SJSA1 (cell line): ENCODE data around the gene ACOT8. TPM values are rescaled to one million over a fixed set of nuclear protein-coding genes. Genes with fewer than 3 reads are reported as not detected.
"Not testable (repeated sequence)": the region's sequence is repeated elsewhere in the genome, so short reads cannot be mapped to it uniquely, and the experiment has no call there.

Experiments
- DNase-seq, 2 experiments: peaks; one replicate each; pipeline ENCODE4 v3.0.0-alpha.2; 2015 to 2020; ENCODE audit warnings: low spot score in 2 of 2, low read depth in 1 of 2
- H3K27ac ChIP-seq: fragments of 250-450 bp; sonication (Bioruptor Pico); 2 replicates; pipeline ENCODE4 v1.5.1; 2020; ENCODE audit warnings: mild to moderate bottlenecking, moderate library complexity
- H3K27me3 ChIP-seq: fragments of 250-450 bp; sonication (Bioruptor Pico); replicated peaks from 2 replicates; pipeline ENCODE4 v1.5.1; 2020; ENCODE audit warnings: mild to moderate bottlenecking, moderate library complexity
- H3K36me3 ChIP-seq: fragments of 250-450 bp; sonication (Bioruptor Pico); 2 replicates; pipeline ENCODE4 v1.5.1; 2020; ENCODE audit warnings: mild to moderate bottlenecking
- H3K4me1 ChIP-seq: fragments of 250-450 bp; sonication (Bioruptor Pico); replicated peaks from 2 replicates; pipeline ENCODE4 v1.6.1; 2021; ENCODE audit warnings: mild to moderate bottlenecking
- H3K4me3 ChIP-seq: fragments of 250-450 bp; sonication (Bioruptor Pico); 2 replicates; pipeline ENCODE4 v1.5.1; 2020; ENCODE audit warnings: mild to moderate bottlenecking
- H3K9me3 ChIP-seq: fragments of 250-450 bp; sonication (Bioruptor Pico); replicated peaks from 2 replicates; pipeline ENCODE4 v1.5.1; 2020; ENCODE audit warnings: mild to moderate bottlenecking
- total RNA-seq: library from RNA; depleted of rRNA; stranded (reverse); fragments of >200 nt; shearing (Covaris generic); gene quantifications from 2 replicates; pipeline ENCODE4 v1.2.3, GENCODE V29; 2014; rRNA removed

Gene ACOT8
- total RNA-seq = 41.8 and 56.3 TPM in 2 replicates

- H3K27ac ChIP-seq = 0 out of 2 replicates have a peak within 1 kb of the TSS, but pooled peaks have one; percentile 37
- peak within 1 kb of the TSS; percentile 64 for H3K4me3 ChIP-seq
- peaks cover 21% of the 10 kb centered on the region for H3K36me3 ChIP-seq
- no peaks in the 10 kb centered on the region for H3K9me3 ChIP-seq
- no peaks in the 10 kb centered on the region for H3K27me3 ChIP-seq
- H3K4me1 ChIP-seq = peaks cover 15% of the 10 kb centered on the region
- peak; percentile 99 for DNase-seq
These were observed at the start of gene ACOT8, which contains the start of gene ZSWIM3 for GRCh38 chr20:45857114-45857881. TSS of gene ACOT8 (minus strand) at chr20:45857392. CDS start at chr20:45857315, 77 bp downstream. TSS of gene ZSWIM3 (plus strand) at chr20:45857614. CDS start at chr20:45857826, 212 bp downstream.

DNA sequence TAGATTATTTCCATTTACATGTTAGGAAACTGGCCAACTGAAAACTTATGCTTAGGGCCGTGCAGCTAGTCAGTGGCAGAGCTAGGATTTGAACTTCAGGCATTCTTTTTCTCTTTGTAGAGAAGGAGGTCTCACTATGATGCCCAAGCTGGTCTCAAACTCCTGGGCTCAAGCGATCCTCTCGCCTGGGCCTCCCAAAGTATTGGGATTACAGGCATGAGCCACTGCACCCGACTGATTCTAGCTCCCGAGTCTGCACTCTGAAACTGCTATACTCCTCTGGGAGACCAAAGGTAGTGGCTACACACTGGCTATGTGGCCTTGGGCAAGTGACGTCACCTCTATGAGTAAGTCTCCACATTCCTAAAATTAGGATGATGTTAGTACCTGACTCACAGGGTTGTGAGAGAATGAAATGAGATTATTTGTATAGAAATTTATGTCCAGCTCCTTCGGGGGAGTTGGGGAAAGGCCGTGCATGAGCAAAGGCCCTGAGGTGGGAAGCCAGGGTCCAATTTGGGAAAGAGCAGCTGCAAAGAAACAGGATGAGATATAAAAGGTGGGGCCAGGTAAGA is 48.4 kb upstream of the ACOT8 start:
- DNase-seq = peak; percentile 33 to 64
- Histone ChIP-seq H3K27me3 (no peaks in the 10 kb centered on the region), H3K9me3 (no peaks in the 10 kb centered on the region), H3K36me3 (no peaks in the 10 kb centered on the region), H3K4me1 (peaks cover 9% of the 10 kb centered on the region), H3K27ac (no peak overlapping the region), H3K4me3 (no peak overlapping the region)

GRCh38 chr20:45904583-45905504 is 47.7 kb upstream of the ACOT8 start:
- H3K27me3 ChIP-seq = no peaks in the 10 kb centered on the region
- H3K36me3 ChIP-seq = no peaks in the 10 kb centered on the region
- peaks cover 9% of the 10 kb centered on the region for H3K4me1 ChIP-seq
- no peaks in the 10 kb centered on the region for H3K9me3 ChIP-seq
- no peak overlapping the region for H3K27ac ChIP-seq
- no peak for DNase-seq
- no peak overlapping the region for H3K4me3 ChIP-seq

DNA sequence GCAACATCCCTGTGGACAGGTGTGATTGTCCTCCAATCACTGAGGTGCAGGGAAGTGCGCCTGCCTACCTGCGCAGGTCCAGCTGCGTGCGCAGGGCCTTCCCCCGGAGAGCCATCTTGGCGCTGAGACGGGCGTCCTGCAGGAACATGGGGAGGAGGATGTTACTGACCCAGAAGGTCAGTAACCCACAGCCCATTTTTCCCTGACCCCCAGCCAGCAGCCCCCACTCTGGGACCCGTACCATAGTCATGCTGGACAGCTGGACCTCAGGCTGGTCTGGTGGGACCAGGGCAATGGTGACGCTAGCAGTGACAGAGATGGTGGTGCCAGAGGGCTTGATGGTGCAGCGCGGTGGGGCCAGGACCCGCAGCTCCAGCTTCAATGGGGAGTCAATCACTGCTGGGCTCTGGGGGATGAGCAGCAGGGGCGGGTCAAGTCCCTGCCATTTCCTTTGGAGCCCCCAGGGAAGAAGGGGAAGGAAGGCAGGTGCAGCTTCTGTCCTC is 45.1 kb upstream of the ACOT8 start:
- Histone ChIP-seq H3K27ac (no peak overlapping the region), H3K36me3 (peaks cover 7% of the 10 kb centered on the region), H3K27me3 (no peaks in the 10 kb centered on the region), H3K4me1 (peaks cover 9% of the 10 kb centered on the region), H3K4me3 (no peak overlapping the region), H3K9me3 (no peaks in the 10 kb centered on the region)
- no peak for DNase-seq

DNA sequence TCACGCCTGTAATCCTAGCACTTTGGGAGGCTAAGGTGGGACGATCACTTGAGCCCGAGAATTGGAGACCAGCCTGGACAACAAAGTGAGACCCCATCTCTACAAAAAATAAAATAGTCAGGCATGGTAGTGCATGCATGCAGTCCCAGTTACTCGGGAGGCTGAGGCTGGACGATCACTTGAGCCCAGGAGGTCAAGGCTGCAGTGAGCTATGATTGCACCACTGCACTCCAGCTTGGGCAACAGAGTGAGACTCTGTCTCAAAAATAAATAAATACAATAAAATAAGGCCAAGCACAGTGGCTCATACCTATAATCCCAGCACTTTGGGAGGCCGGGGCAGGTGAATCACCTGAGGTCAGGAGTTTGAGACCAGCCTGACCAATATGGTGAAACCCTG is 44.1 kb upstream of the ACOT8 start:
- not testable (repeated sequence) for H3K4me3 ChIP-seq, DNase-seq, H3K4me1 ChIP-seq, H3K27ac ChIP-seq, H3K9me3 ChIP-seq, H3K27me3 ChIP-seq
- H3K36me3 ChIP-seq = peaks cover 15% of the 10 kb centered on the region

DNA sequence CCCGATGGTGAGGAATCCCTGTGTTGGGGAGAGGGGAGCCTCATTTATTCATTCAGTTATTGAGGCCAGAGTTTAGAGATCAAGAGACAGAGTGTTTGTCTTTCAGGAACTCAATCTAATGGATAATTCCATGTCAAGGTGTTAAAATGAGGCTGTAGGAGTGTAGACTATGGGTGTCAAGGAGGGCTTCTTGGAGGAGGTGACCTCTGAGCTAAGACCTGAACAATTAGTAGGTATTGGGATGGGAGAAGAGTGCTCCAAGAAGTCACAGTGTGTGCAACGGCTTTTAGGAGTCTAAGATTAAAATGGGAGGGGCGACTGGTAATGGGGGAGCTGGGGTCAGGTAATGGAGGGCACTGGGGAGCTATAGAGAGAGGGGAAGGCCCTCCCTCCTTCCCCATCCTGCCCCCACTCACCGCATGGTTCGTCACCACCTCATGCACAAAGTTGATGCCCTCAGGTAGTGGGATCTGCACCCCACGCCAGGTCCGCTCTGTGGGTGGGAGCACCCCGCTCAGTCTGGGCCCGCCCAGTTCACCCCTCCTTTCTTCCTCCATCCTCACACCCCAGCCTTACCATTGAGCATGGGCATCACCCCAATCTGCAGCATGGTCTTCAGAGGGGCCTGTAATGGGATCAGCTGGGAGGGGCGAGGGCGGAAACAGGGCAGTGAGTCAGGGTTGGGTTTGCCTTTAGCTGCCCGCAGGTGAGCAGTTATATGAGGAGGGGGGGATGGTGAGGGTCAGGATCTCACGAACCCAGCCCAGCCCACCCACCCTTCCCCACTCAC is 42.0 kb upstream of the ACOT8 start:
- Histone ChIP-seq H3K27me3 (no peaks in the 10 kb centered on the region), H3K27ac (no peak overlapping the region), H3K36me3 (peaks cover 26% of the 10 kb centered on the region), H3K4me1 (no peaks in the 10 kb centered on the region), H3K4me3 (no peak overlapping the region), H3K9me3 (no peaks in the 10 kb centered on the region)
- no peak for DNase-seq

DNA sequence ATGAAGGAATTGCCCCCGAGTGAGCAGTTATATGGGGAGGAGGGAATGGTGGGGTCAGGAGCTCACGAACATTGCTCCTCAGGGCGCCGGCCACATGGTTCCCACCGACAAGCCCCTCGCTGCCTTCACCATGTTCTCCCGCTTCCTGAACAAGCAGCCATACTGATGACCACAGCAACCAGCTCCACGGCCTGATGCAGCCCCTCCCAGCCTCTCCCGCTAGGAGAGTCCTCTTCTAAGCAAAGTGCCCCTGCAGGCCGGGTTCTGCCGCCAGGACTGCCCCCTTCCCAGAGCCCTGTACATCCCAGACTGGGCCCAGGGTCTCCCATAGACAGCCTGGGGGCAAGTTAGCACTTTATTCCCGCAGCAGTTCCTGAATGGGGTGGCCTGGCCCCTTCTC is 41.1 kb upstream of the ACOT8 start:
- Histone ChIP-seq H3K36me3 (peaks cover 34% of the 10 kb centered on the region), H3K27ac (no peak overlapping the region)
- no peak for DNase-seq

GRCh38 chr20:45897692-45898091 is 40.5 kb upstream of the ACOT8 start:
- Histone ChIP-seq H3K9me3 (no peaks in the 10 kb centered on the region), H3K36me3 (peaks cover 38% of the 10 kb centered on the region)

More for the DNA sequence above, 41.1 kb upstream of the ACOT8 start:
- Histone ChIP-seq H3K27me3 (no peaks in the 10 kb centered on the region), H3K4me1 (no peaks in the 10 kb centered on the region), H3K9me3 (no peaks in the 10 kb centered on the region), H3K4me3 (no peak overlapping the region)

DNA sequence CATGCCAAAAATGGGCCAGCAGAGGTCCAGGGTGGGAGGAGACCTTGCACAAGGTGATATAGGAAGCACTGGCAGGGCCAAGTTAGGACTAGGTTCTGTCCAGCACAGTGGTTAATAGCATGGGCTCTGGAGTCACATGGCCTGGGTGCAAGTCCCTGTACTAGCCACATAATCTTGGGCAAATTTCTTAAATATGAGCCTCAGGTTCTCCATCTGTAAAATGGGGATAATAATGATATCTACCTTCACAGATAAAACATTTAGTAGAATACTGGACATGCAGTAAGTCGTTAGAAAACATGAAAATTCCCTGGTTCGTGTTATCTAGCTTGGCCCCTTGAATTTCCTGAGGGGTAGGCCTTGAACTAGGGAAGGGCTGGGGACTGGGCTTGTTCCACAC is 40.1 kb upstream of the ACOT8 start:
- Histone ChIP-seq H3K36me3 (peaks cover 41% of the 10 kb centered on the region), H3K27ac (no peak overlapping the region), H3K4me3 (no peak overlapping the region), H3K9me3 (no peaks in the 10 kb centered on the region), H3K4me1 (peaks cover 2% of the 10 kb centered on the region), H3K27me3 (no peaks in the 10 kb centered on the region)
- no peak for DNase-seq

More at GRCh38 chr20:45897692-45898091, 40.5 kb upstream of the ACOT8 start:
- DNase-seq = no peak
- Histone ChIP-seq H3K4me1 (no peaks in the 10 kb centered on the region), H3K4me3 (no peak overlapping the region), H3K27ac (no peak overlapping the region), H3K27me3 (no peaks in the 10 kb centered on the region)

DNA sequence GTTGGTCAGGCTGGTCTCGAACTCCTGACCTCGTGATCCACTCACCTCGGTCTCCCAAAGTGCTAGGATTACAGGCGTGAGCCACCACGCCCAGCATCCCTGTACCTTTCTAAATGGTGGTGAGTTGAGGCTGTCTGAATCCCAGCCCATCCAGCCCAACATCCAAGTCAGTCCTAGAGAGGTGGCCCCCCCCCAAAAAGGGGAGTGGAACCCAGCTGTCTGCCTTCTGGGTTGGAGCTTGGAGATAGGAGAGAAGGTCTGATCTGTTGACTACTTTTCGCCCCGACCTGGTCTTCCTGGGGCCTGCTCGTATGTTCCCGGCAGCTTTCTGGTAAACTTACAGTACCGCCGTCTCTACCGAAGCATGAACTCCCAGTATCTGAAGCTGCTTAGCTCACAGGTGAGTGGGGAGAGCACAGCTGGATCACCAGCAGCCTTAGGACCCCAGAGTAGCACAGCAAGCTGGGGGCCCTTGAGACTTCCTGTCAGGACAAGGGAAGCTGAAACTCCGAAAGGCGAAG is 39.5 kb upstream of the ACOT8 start:
- Histone ChIP-seq H3K9me3 (no peaks in the 10 kb centered on the region), H3K36me3 (peaks cover 41% of the 10 kb centered on the region), H3K27me3 (no peaks in the 10 kb centered on the region)

DNA sequence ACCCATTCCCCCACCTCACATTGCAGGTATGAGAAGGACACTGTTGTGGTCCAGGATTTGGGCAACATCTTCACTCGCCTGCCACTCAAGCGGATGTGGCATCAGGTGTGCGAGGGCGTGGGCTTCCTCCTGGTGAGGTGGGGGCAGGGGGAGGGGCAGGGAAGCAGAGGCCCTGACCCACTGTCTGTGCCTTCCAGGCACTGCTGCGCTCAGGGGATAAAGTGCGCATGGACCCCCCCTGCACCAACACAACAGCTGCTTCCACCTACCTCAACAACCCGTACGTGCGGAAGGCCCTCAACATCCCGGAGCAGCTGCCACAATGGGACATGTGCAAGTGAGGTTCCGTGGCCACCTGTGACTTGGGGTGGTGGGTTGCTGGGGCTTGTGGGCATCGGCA is 37.6 kb upstream of the ACOT8 start:
- no peak overlapping the region for H3K4me3 ChIP-seq
- peaks cover 23% of the 10 kb centered on the region for H3K4me1 ChIP-seq
- no peaks in the 10 kb centered on the region for H3K9me3 ChIP-seq
- H3K36me3 ChIP-seq = peaks cover 41% of the 10 kb centered on the region
- no peak for DNase-seq
- H3K27me3 ChIP-seq = no peaks in the 10 kb centered on the region
- H3K27ac ChIP-seq = no peak overlapping the region

More for the DNA sequence above, 39.5 kb upstream of the ACOT8 start:
- DNase-seq = no peak
- Histone ChIP-seq H3K4me3 (no peak overlapping the region), H3K27ac (no peak overlapping the region), H3K4me1 (peaks cover 8% of the 10 kb centered on the region)

DNA sequence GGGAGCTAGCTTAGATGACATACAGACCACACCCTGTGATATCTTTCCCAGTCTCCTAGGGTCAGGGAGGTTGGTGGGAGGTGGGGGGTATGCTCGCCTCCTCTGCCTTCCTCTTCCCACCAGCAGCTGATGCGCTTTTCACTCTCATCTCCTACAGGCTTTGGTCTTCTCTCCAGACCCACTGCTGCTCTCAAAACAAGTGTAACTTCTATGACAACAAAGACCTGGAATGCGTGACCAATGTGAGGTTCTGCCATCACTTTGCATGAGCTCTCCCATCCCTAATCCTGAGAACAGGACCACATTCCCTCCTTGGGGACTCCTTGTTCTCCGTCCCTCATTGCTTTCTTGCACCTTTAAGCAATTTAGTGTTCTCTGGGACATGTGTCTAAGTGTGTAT is 36.6 kb upstream of the ACOT8 start:
- DNase-seq = no peak
- Histone ChIP-seq H3K27ac (no peak overlapping the region), H3K4me3 (no peak overlapping the region), H3K27me3 (no peaks in the 10 kb centered on the region), H3K9me3 (no peaks in the 10 kb centered on the region), H3K4me1 (peaks cover 24% of the 10 kb centered on the region), H3K36me3 (peaks cover 41% of the 10 kb centered on the region)
